Measurements from ENCODE around the gene DHODH. TPM values are rescaled to one million over a fixed set of nuclear protein-coding genes. Genes with fewer than 3 reads are reported as not detected.
"Not testable (repeated sequence)": the region's sequence is repeated elsewhere in the genome, so short reads cannot be mapped to it uniquely, and the experiment has no call there.

DHODH gene
- total and polyA plus RNA-seq, 4 donors: 14.4 to 150 (median 79.4) TPM

DNA sequence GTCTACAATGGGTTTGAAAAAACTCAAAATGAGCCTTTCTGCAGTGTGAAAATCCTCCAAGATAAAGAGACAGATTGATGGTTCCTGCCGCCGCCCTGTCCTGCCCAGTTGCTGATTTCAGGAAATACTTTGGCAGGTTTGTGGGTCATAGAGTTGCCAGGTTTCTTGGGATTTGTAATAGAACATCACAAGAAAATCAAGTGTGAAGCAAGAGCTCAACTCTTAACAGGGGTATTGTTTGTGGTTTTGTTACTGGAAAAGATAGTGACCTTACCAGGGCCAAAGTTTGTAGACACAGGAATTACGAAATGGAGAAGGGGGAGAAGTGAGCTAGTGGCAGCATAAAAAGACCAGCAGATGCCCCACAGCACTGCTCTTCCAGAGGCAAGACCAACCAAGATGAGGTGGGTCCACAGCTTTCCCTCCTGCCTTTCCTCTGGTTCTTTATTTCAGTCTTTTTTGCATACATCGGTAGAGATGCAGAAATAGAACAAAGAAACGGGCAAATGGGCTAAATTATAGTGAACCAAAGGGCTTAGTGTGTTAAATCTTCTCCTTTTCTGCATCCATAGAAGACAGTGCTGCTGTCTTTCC lies 45.8 kb downstream of the DHODH start, which contains the start of gene HP:
Gene HP (plus strand): TSS at position 252 of the 594 bp plus-strand sequence. CDS start 148 bp downstream, at position 400.
- Histone ChIP-seq H3K4me3 (ENCODE audit: low read depth in 1 of 3, low read length in 3 of 3) (peak within 1 kb of the TSS; percentile 39 to 78 (median 70)), H3K4me1 (ENCODE audit: control insufficient read depth in 4 of 4, insufficient read depth in 4 of 4, low read length in 3 of 4) (peaks cover 7 to 43% (median 36%) of the 10 kb centered on the region in 4 donors), H3K27ac (ENCODE audit: low read depth in 1 of 2, low read length in 2 of 2) (peak within 1 kb of the TSS; percentile 74 to 84), H3K9ac (ENCODE audit: low read depth in 1 of 2, low read length in 2 of 2) (peak within 1 kb of the TSS; percentile 63 to 78)
- H3K27me3 ChIP-seq (ENCODE audit: control insufficient read depth in 4 of 4, insufficient read depth in 4 of 4, low read length in 3 of 4); H3K36me3 ChIP-seq (ENCODE audit: control insufficient read depth in 4 of 4, insufficient read depth in 3 of 4, low read depth in 1 of 4, low read length in 3 of 4); H3K9me3 ChIP-seq (ENCODE audit: control insufficient read depth in 4 of 4, low read length in 3 of 4); DNase-seq (ENCODE audit: low spot score): not testable (repeated sequence)
- WGBS: 34% methylated on average over 5 of the region's 5 CpGs
- TF ChIP-seq RXRA (IDR thresholded peaks at IDR 0.05): peak; percentile 60 to 88
- TF ChIP-seq, protein P1, sequence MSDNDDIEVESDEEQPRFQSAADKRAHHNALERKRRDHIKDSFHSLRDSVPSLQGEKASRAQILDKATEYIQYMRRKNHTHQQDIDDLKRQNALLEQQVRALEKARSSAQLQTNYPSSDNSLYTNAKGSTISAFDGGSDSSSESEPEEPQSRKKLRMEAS (IDR thresholded peaks at IDR 0.05): peak; percentile 85
- TF ChIP-seq TAF1 (conservative IDR thresholded peaks at IDR 0.05): peak; percentile 53
- TF ChIP-seq, protein P2, sequence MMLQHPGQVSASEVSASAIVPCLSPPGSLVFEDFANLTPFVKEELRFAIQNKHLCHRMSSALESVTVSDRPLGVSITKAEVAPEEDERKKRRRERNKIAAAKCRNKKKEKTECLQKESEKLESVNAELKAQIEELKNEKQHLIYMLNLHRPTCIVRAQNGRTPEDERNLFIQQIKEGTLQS (IDR thresholded peaks at IDR 0.05): peak; percentile 42
- peak in 1 of 2 donors; percentile 23 for TF ChIP-seq GABPA (IDR thresholded peaks at IDR 0.05 in 1 of 2, conservative IDR thresholded peaks at IDR 0.05 in 1 of 2)
- TF ChIP-seq EGR1 (IDR thresholded peaks at IDR 0.05; ENCODE audit: low read depth in 2 of 2): peak in 1 of 2 donors; percentile 81
- TF ChIP-seq YY1 (IDR thresholded peaks at IDR 0.05): peak; percentile 81
- TF ChIP-seq RAD21 (IDR thresholded peaks at IDR 0.05): peak; percentile 17 to 38
- TF ChIP-seq HNF4A (conservative IDR thresholded peaks at IDR 0.05): peak; percentile 71 to 84
- TF ChIP-seq JUND (IDR thresholded peaks at IDR 0.05): peak; percentile 24 to 81
- TF ChIP-seq, protein P3, sequence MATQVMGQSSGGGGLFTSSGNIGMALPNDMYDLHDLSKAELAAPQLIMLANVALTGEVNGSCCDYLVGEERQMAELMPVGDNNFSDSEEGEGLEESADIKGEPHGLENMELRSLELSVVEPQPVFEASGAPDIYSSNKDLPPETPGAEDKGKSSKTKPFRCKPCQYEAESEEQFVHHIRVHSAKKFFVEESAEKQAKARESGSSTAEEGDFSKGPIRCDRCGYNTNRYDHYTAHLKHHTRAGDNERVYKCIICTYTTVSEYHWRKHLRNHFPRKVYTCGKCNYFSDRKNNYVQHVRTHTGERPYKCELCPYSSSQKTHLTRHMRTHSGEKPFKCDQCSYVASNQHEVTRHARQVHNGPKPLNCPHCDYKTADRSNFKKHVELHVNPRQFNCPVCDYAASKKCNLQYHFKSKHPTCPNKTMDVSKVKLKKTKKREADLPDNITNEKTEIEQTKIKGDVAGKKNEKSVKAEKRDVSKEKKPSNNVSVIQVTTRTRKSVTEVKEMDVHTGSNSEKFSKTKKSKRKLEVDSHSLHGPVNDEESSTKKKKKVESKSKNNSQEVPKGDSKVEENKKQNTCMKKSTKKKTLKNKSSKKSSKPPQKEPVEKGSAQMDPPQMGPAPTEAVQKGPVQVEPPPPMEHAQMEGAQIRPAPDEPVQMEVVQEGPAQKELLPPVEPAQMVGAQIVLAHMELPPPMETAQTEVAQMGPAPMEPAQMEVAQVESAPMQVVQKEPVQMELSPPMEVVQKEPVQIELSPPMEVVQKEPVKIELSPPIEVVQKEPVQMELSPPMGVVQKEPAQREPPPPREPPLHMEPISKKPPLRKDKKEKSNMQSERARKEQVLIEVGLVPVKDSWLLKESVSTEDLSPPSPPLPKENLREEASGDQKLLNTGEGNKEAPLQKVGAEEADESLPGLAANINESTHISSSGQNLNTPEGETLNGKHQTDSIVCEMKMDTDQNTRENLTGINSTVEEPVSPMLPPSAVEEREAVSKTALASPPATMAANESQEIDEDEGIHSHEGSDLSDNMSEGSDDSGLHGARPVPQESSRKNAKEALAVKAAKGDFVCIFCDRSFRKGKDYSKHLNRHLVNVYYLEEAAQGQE (IDR thresholded peaks at IDR 0.05): peak; percentile 80
- TF ChIP-seq SP1 (IDR thresholded peaks at IDR 0.05): peak; percentile 70
- TF ChIP-seq, protein P4, sequence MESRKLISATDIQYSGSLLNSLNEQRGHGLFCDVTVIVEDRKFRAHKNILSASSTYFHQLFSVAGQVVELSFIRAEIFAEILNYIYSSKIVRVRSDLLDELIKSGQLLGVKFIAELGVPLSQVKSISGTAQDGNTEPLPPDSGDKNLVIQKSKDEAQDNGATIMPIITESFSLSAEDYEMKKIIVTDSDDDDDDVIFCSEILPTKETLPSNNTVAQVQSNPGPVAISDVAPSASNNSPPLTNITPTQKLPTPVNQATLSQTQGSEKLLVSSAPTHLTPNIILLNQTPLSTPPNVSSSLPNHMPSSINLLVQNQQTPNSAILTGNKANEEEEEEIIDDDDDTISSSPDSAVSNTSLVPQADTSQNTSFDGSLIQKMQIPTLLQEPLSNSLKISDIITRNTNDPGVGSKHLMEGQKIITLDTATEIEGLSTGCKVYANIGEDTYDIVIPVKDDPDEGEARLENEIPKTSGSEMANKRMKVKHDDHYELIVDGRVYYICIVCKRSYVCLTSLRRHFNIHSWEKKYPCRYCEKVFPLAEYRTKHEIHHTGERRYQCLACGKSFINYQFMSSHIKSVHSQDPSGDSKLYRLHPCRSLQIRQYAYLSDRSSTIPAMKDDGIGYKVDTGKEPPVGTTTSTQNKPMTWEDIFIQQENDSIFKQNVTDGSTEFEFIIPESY (IDR thresholded peaks at IDR 0.05): peak; percentile 64

DNA sequence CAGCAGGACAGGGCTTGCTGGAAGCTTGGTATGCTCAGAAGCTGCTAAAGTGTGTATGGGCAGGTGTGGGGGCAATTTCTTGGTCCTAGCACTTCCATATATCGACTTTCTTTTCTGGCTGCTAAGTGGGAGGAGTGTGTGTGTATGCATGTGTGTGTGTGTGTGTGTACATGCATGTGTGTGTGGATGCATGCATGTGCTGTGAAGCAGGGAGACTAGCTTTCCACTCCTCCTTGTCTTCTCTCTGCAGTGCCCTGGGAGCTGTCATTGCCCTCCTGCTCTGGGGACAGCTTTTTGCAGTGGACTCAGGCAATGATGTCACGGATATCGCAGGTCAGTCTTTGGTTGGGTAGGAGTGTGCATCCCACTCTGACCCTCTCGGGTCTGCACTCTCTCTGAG lies 47.4 kb downstream of the DHODH start:
- H3K4me3 ChIP-seq (ENCODE audit: low read depth in 1 of 3, low read length in 3 of 3): peak overlapping the region; percentile 39 to 78 (median 70)
- peak overlapping the region; percentile 64 to 65 for H3K27ac ChIP-seq (ENCODE audit: low read depth in 1 of 2, low read length in 2 of 2)
- DNase-seq (ENCODE audit: low spot score): no peak
- H3K36me3 ChIP-seq (ENCODE audit: control insufficient read depth in 4 of 4, insufficient read depth in 3 of 4, low read depth in 1 of 4, low read length in 3 of 4): peaks cover 2 to 11% (median 9%) of the 10 kb centered on the region in 4 donors
- peaks cover 5 to 30% (median 27%) of the 10 kb centered on the region in 4 donors for H3K4me1 ChIP-seq (ENCODE audit: control insufficient read depth in 4 of 4, insufficient read depth in 4 of 4, low read length in 3 of 4)
- WGBS: 36% methylated on average over 4 of the region's 4 CpGs
- no peaks in the 10 kb centered on the region for H3K27me3 ChIP-seq (ENCODE audit: control insufficient read depth in 4 of 4, insufficient read depth in 4 of 4, low read length in 3 of 4)
- no peaks in the 10 kb centered on the region for H3K9me3 ChIP-seq (ENCODE audit: control insufficient read depth in 4 of 4, low read length in 3 of 4)
- peak overlapping the region; percentile 63 to 78 for H3K9ac ChIP-seq (ENCODE audit: low read depth in 1 of 2, low read length in 2 of 2)
- no peak for TF ChIP-seq TAF1 (conservative IDR thresholded peaks at IDR 0.05)
- no peak for TF ChIP-seq JUND (IDR thresholded peaks at IDR 0.05)
- no peak for TF ChIP-seq RXRA (IDR thresholded peaks at IDR 0.05)
- TF ChIP-seq, protein P1 (IDR thresholded peaks at IDR 0.05): no peak
- no peak for TF ChIP-seq RAD21 (IDR thresholded peaks at IDR 0.05)
- TF ChIP-seq, protein P3 (IDR thresholded peaks at IDR 0.05): no peak
- TF ChIP-seq GABPA (IDR thresholded peaks at IDR 0.05 in 1 of 2, conservative IDR thresholded peaks at IDR 0.05 in 1 of 2): no peak

DNA sequence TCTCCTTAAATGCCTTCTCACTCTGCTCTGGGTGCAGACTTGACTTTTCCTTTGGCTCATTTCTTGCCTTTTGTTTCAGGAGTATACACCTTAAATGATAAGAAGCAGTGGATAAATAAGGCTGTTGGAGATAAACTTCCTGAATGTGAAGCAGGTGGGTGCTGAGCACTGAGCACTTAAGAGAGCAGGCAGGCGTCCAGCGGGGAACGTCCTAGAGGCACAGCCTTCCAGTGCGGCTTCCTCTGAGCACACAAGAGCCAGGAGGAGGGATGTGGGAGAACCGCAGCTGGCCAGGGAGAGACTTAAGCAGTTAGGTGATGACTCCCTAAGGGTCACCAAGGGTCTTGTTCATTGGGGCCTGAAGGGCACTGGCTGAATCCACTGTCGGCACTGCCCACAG lies 48.8 kb downstream of the DHODH start:
- 43% methylated on average over 1 of the region's 6 CpGs for WGBS
- H3K36me3 ChIP-seq (ENCODE audit: control insufficient read depth in 4 of 4, insufficient read depth in 3 of 4, low read depth in 1 of 4, low read length in 3 of 4): peaks cover 2 to 11% (median 9%) of the 10 kb centered on the region in 4 donors
- H3K27ac ChIP-seq (ENCODE audit: low read depth in 1 of 2, low read length in 2 of 2); DNase-seq (ENCODE audit: low spot score); H3K27me3 ChIP-seq (ENCODE audit: control insufficient read depth in 4 of 4, insufficient read depth in 4 of 4, low read length in 3 of 4); H3K4me3 ChIP-seq (ENCODE audit: low read depth in 1 of 3, low read length in 3 of 3); H3K9ac ChIP-seq (ENCODE audit: low read depth in 1 of 2, low read length in 2 of 2); H3K9me3 ChIP-seq (ENCODE audit: control insufficient read depth in 4 of 4, low read length in 3 of 4): not testable (repeated sequence)
- peaks cover 6 to 20% (median 17%) of the 10 kb centered on the region in 4 donors for H3K4me1 ChIP-seq (ENCODE audit: control insufficient read depth in 4 of 4, insufficient read depth in 4 of 4, low read length in 3 of 4)

Measured in liver (tissue), 9 donors.